ENCODE data around the gene ING2.

Gene ING2

DNA sequence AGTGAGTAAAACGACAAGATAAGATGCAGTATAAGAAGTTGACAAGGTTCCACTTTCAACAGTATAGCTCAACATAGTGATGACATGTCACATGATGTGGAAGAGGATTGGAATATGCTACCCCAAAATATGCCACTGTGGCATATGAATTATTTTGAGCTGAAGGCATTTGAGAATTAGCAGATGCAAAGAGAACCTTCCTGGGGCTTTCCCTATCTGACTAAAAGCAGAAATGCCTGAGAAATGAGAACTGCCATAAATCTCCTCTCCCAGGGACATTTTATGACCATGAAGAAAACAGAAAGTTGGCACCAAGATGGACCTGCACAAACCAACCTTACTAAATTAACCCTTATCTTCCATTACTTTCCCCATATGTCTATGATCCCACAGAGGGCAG lies 35.6 kb upstream of the ING2 start (continued):
- TF ChIP-seq ZBTB21 (tag by site-specific recombination; IDR thresholded peaks at IDR 0.05) (no peak), ZNF621 (tag by site-specific recombination; IDR thresholded peaks at IDR 0.05) (no peak), SALL2 (tag by site-specific recombination; IDR thresholded peaks at IDR 0.05; ENCODE audit: borderline replicate concordance) (no peak)

DNA sequence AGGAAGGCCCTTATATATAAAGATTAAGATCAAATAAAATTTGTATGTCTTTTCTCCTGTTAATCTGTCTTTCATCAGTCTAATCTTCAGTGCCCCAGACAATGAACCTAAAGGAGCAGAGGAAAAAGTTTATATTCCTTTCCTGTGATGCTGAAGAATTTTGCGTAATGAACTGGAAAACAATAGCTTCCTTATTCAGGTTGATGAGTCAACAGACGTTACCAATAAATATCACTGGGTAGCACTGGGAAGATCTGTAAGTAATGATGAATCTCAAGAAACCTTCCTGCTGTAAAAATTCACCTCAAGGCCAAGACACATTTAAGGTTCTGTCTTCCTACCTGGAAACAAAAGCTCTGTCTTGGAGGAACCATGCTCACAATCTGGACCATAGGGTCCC lies 34.9 kb upstream of the ING2 start:
- CTCF ChIA-PET: no interaction called here
- Histone ChIP-seq H3K4me3 (ENCODE audit: low read depth, low read length) (no peak overlapping the region), H3K27ac (ENCODE audit: extremely low read depth, low read depth, low read length) (no peak overlapping the region), H3K36me3 (ENCODE audit: control insufficient read depth in 2 of 2, insufficient read depth in 1 of 2, low read length in 2 of 2) (no peaks in the 10 kb centered on the region), H3K9me3 (ENCODE audit: control insufficient read depth, insufficient read depth, low read depth, low read length) (no peaks in the 10 kb centered on the region), H3K4me1 (ENCODE audit: control insufficient read depth, insufficient read depth, low read length) (no peaks in the 10 kb centered on the region)
- POLR2A ChIA-PET: no interaction called here
- TF ChIP-seq, protein P1, sequence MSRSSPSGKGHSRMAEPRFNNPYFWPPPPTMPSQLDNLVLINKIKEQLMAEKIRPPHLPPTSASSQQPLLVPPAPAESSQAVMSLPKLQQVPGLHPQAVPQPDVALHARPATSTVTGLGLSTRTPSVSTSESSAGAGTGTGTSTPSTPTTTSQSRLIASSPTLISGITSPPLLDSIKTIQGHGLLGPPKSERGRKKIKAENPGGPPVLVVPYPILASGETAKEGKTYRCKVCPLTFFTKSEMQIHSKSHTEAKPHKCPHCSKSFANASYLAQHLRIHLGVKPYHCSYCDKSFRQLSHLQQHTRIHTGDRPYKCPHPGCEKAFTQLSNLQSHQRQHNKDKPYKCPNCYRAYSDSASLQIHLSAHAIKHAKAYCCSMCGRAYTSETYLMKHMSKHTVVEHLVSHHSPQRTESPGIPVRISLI (tag by site-specific recombination; IDR thresholded peaks at IDR 0.05): no peak
- no peak for TF ChIP-seq ZNF221 (tag by site-specific recombination; IDR thresholded peaks at IDR 0.05; ENCODE audit: borderline replicate concordance)
- no peak for TF ChIP-seq ZFHX2 (tag by site-specific recombination; conservative IDR thresholded peaks at IDR 0.05)
- TF ChIP-seq, protein P2, sequence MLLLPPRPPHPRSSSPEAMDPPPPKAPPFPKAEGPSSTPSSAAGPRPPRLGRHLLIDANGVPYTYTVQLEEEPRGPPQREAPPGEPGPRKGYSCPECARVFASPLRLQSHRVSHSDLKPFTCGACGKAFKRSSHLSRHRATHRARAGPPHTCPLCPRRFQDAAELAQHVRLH (tag by site-specific recombination; IDR thresholded peaks at IDR 0.05): no peak
- TF ChIP-seq REPIN1 (tag by site-specific recombination; IDR thresholded peaks at IDR 0.05; ENCODE audit: low read depth): no peak
- no peak for TF ChIP-seq ZNF623 (tag by site-specific recombination; IDR thresholded peaks at IDR 0.05)

DNA sequence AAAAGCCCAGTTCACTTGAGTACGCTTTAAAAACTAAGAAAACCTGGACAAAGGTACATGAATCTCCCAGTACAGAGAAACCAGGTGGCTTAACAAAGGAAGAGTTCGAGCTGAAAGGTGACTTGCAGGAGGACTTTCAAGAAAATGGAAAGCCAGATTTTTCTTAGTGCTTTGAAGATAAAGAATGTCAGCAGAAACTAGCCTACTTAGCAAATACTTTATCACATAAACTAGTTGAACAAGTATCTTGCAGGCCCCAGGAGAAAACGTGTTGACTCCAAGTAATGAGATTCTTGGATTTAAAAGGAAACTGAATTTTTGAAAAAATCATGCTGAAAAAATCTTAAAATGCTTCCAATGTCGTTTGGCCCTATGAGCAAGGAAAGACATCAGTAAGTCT lies 34.0 kb upstream of the ING2 start:
- no peaks in the 10 kb centered on the region for H3K4me1 ChIP-seq (ENCODE audit: control insufficient read depth, insufficient read depth, low read length)
- ChIA-PET CTCF (no interaction called here), POLR2A (no interaction called here)
- no peak overlapping the region for H3K27ac ChIP-seq (ENCODE audit: extremely low read depth, low read depth, low read length)
- H3K4me3 ChIP-seq (ENCODE audit: low read depth, low read length): no peak overlapping the region
- H3K36me3 ChIP-seq (ENCODE audit: control insufficient read depth in 2 of 2, insufficient read depth in 1 of 2, low read length in 2 of 2): no peaks in the 10 kb centered on the region
- H3K9me3 ChIP-seq (ENCODE audit: control insufficient read depth, insufficient read depth, low read depth, low read length): no peaks in the 10 kb centered on the region
- no peak for TF ChIP-seq ZNF624 (tag by site-specific recombination; IDR thresholded peaks at IDR 0.05)
- TF ChIP-seq ZNF10 (tag by site-specific recombination; IDR thresholded peaks at IDR 0.05): no peak
- TF ChIP-seq ZNF473 (tag by site-specific recombination; IDR thresholded peaks at IDR 0.05): no peak
- TF ChIP-seq, protein P3, sequence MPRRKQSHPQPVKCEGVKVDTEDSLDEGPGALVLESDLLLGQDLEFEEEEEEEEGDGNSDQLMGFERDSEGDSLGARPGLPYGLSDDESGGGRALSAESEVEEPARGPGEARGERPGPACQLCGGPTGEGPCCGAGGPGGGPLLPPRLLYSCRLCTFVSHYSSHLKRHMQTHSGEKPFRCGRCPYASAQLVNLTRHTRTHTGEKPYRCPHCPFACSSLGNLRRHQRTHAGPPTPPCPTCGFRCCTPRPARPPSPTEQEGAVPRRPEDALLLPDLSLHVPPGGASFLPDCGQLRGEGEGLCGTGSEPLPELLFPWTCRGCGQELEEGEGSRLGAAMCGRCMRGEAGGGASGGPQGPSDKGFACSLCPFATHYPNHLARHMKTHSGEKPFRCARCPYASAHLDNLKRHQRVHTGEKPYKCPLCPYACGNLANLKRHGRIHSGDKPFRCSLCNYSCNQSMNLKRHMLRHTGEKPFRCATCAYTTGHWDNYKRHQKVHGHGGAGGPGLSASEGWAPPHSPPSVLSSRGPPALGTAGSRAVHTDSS (tag by site-specific recombination; IDR thresholded peaks at IDR 0.05): no peak
- TF ChIP-seq ZFP69B (tag by site-specific recombination; IDR thresholded peaks at IDR 0.05): no peak
- TF ChIP-seq ZNF600 (tag by site-specific recombination; IDR thresholded peaks at IDR 0.05): no peak

DNA sequence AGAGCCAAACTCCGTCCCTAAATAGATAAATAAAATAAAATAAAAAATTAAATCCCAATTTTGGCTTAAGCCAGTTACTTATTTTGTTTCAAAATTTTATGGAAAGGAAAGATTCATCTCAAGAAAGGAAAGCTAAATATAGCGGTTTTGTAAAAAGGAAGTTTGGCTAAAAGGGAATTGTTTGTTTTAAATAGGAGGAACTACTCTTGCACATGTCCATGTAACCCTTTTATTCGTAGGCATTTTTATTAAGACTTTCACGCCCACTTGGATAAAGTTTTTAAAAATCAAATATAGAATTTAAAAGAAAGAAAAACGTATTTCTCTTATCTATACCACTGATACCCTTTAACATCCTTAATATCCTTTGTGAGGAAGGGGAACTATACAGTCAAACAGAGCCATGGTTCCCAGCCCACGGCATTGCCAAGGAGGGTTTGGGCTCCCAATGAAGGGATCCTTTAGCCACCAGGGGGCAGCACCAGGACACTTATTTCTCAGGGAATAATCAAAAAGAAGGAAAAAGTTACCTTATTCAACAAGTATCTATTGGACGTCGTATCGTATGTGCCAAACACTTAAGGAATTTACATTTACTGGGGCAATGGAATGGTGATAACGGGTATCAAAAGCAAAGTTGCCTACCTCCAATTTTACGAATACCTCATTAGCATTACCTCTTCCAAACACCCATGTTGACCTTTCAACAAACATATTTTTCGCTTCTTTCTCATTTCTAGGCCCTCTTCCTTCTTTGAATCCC lies 32.7 kb upstream of the ING2 start:
- H3K27ac ChIP-seq (ENCODE audit: extremely low read depth, low read depth, low read length): no peak overlapping the region

More for the DNA sequence above, 32.7 kb upstream of the ING2 start:
- H3K36me3 ChIP-seq (ENCODE audit: control insufficient read depth in 2 of 2, insufficient read depth in 1 of 2, low read length in 2 of 2): no peaks in the 10 kb centered on the region
- no peaks in the 10 kb centered on the region for H3K9me3 ChIP-seq (ENCODE audit: control insufficient read depth, insufficient read depth, low read depth, low read length)
- no peaks in the 10 kb centered on the region for H3K4me1 ChIP-seq (ENCODE audit: control insufficient read depth, insufficient read depth, low read length)
- TF ChIP-seq SCRT1 (tag by site-specific recombination; IDR thresholded peaks at IDR 0.05; ENCODE audit: borderline replicate concordance) (peak; percentile 71; the same call in 1 of the 2 replicates), SCRT2 (tag by site-specific recombination; IDR thresholded peaks at IDR 0.05) (peak; percentile 92), ZNF366 (tag by site-specific recombination; conservative IDR thresholded peaks at IDR 0.05) (0 out of 2 replicates have a peak, but pooled peaks have one; percentile 15), ZNF24 (tag by site-specific recombination; IDR thresholded peaks at IDR 0.05) (no peak), PRDM1 (tag by site-specific recombination; IDR thresholded peaks at IDR 0.05) (no peak), OVOL3 (tag by site-specific recombination; IDR thresholded peaks at IDR 0.05) (no peak), MYNN (tag by site-specific recombination; IDR thresholded peaks at IDR 0.05; ENCODE audit: borderline replicate concordance) (no peak), ZNF248 (tag by site-specific recombination; IDR thresholded peaks at IDR 0.05) (no peak), KLF10 (tag by site-specific recombination; IDR thresholded peaks at IDR 0.05) (0 out of 2 replicates have a peak, but pooled peaks have one; percentile 17), ZNF654 (tag by site-specific recombination; IDR thresholded peaks at IDR 0.05; ENCODE audit: low read depth) (peak; percentile 78)
- TF ChIP-seq, protein P4, sequence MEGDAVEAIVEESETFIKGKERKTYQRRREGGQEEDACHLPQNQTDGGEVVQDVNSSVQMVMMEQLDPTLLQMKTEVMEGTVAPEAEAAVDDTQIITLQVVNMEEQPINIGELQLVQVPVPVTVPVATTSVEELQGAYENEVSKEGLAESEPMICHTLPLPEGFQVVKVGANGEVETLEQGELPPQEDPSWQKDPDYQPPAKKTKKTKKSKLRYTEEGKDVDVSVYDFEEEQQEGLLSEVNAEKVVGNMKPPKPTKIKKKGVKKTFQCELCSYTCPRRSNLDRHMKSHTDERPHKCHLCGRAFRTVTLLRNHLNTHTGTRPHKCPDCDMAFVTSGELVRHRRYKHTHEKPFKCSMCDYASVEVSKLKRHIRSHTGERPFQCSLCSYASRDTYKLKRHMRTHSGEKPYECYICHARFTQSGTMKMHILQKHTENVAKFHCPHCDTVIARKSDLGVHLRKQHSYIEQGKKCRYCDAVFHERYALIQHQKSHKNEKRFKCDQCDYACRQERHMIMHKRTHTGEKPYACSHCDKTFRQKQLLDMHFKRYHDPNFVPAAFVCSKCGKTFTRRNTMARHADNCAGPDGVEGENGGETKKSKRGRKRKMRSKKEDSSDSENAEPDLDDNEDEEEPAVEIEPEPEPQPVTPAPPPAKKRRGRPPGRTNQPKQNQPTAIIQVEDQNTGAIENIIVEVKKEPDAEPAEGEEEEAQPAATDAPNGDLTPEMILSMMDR (tag by site-specific recombination; IDR thresholded peaks at IDR 0.05): peak; percentile 50
- H3K4me3 ChIP-seq (ENCODE audit: low read depth, low read length): no peak overlapping the region
- POLR2A ChIA-PET: no interaction called here
- CTCF ChIA-PET: interaction anchor here (0.6 to 0.9 kb wide), 3 partner anchors 10 to 256 kb away, joined by 3 to 4 read pairs (median 3); no protein-coding TSS in a partner anchor

Data from HEK293 (cell line).